Measurements from ENCODE around the gene SDF2L1. TPM values are rescaled to one million over a fixed set of nuclear protein-coding genes. Genes with fewer than 3 reads are reported as not detected.

SDF2L1 gene
- total RNA-seq, 1 donor from 2014 or later = 24.0 TPM

DNA sequence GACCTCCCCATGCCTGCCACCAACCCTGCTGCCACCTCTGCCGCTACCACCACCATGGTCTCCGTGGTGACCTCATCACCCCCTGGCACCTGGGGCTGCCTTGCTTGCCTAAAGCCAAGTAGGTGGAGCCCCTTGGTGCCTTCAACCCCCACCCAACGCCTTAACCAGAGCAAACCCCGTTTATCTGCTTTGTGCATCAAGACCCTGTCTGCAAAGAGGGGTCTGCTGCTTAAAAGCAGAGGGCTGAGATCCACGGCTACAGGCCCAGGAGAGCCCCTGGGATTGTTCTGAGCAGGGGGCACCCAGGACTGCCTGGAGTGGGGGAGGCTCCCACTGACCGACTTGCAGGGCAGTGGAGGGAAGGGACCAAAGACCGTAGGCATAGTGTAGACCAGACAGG, 18.8 kb downstream of the SDF2L1 start:
- no peaks in the 10 kb centered on the region for H3K36me3 Mint-ChIP-seq (ENCODE audit: unreplicated experiment)
- peaks cover 11% of the 10 kb centered on the region for H3K9me3 Mint-ChIP-seq (ENCODE audit: unreplicated experiment)
- no peak overlapping the region for H3K27ac Mint-ChIP-seq (ENCODE audit: unreplicated experiment)
- peaks cover 10% of the 10 kb centered on the region for H3K27me3 Mint-ChIP-seq (ENCODE audit: unreplicated experiment)
- no peak for TF ChIP-seq CTCF (IDR thresholded peaks at IDR 0.05; ENCODE audit: partially characterized antibody, unreplicated experiment)
- no peak for DNase-seq
- no peaks in the 10 kb centered on the region for H3K4me1 Mint-ChIP-seq (ENCODE audit: low read depth, unreplicated experiment)
- H3K4me3 Mint-ChIP-seq (ENCODE audit: unreplicated experiment) = no peak overlapping the region

- TF ChIP-seq CTCF (IDR thresholded peaks at IDR 0.05; ENCODE audit: partially characterized antibody, unreplicated experiment) = no peak
- no peak overlapping the region for H3K4me3 Mint-ChIP-seq (ENCODE audit: unreplicated experiment)
- peaks cover 13% of the 10 kb centered on the region for H3K27me3 Mint-ChIP-seq (ENCODE audit: unreplicated experiment)
These were observed 19.9 kb downstream of the SDF2L1 start for GRCh38 chr22:21661991-21662390.

DNA sequence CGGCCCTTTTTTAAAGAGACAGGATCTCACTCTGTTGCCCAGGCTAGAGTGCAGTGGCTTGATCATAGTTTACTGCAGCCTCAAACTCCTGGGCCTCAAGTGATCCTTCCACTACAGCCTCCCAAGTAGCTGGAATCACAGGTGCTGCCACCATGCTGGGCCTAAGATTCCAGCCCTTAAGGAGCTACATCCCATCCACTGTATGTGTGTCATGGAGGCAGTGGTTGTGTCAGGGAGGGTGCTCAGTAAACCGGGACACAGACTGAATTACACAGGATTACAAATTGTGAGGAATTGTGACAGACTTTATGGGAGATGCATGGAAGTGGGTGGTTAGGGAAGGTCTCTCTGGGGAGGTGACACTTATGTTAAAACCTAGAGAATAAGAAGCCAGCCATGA, 21.6 kb downstream of the SDF2L1 start:
- H3K9me3 Mint-ChIP-seq (ENCODE audit: unreplicated experiment) = peaks cover 18% of the 10 kb centered on the region
- no peak for DNase-seq
- peaks cover 12% of the 10 kb centered on the region for H3K27me3 Mint-ChIP-seq (ENCODE audit: unreplicated experiment)
- H3K27ac Mint-ChIP-seq (ENCODE audit: unreplicated experiment) = no peak overlapping the region
- TF ChIP-seq CTCF (IDR thresholded peaks at IDR 0.05; ENCODE audit: partially characterized antibody, unreplicated experiment) = no peak
- H3K4me3 Mint-ChIP-seq (ENCODE audit: unreplicated experiment) = no peak overlapping the region
- no peaks in the 10 kb centered on the region for H3K36me3 Mint-ChIP-seq (ENCODE audit: unreplicated experiment)
- H3K4me1 Mint-ChIP-seq (ENCODE audit: low read depth, unreplicated experiment) = no peaks in the 10 kb centered on the region

More at GRCh38 chr22:21661991-21662390, 19.9 kb downstream of the SDF2L1 start:
- peaks cover 17% of the 10 kb centered on the region for H3K9me3 Mint-ChIP-seq (ENCODE audit: unreplicated experiment)
- H3K4me1 Mint-ChIP-seq (ENCODE audit: low read depth, unreplicated experiment) = no peaks in the 10 kb centered on the region
- H3K36me3 Mint-ChIP-seq (ENCODE audit: unreplicated experiment) = no peaks in the 10 kb centered on the region
- no peak overlapping the region for H3K27ac Mint-ChIP-seq (ENCODE audit: unreplicated experiment)
- DNase-seq = no peak

- H3K4me1 Mint-ChIP-seq (ENCODE audit: low read depth, unreplicated experiment) = no peaks in the 10 kb centered on the region
- H3K9me3 Mint-ChIP-seq (ENCODE audit: unreplicated experiment) = peaks cover 18% of the 10 kb centered on the region
- H3K36me3 Mint-ChIP-seq (ENCODE audit: unreplicated experiment) = no peaks in the 10 kb centered on the region
- peak overlapping the region; percentile 96 for H3K27ac Mint-ChIP-seq (ENCODE audit: unreplicated experiment)
- peaks cover 12% of the 10 kb centered on the region for H3K27me3 Mint-ChIP-seq (ENCODE audit: unreplicated experiment)
- H3K4me3 Mint-ChIP-seq (ENCODE audit: unreplicated experiment) = peak overlapping the region; percentile 96
- no peak for TF ChIP-seq CTCF (IDR thresholded peaks at IDR 0.05; ENCODE audit: partially characterized antibody, unreplicated experiment)
- no peak for DNase-seq
These were observed 23.1 kb downstream of the SDF2L1 start for GRCh38 chr22:21665047-21665851.

- H3K36me3 Mint-ChIP-seq (ENCODE audit: unreplicated experiment) = no peaks in the 10 kb centered on the region
- peak overlapping the region; percentile 96 for H3K4me3 Mint-ChIP-seq (ENCODE audit: unreplicated experiment)
- peak overlapping the region; percentile 85 for H3K27ac Mint-ChIP-seq (ENCODE audit: unreplicated experiment)
- H3K4me1 Mint-ChIP-seq (ENCODE audit: low read depth, unreplicated experiment) = no peaks in the 10 kb centered on the region
- peaks cover 12% of the 10 kb centered on the region for H3K27me3 Mint-ChIP-seq (ENCODE audit: unreplicated experiment)
- no peak for DNase-seq
- TF ChIP-seq CTCF (IDR thresholded peaks at IDR 0.05; ENCODE audit: partially characterized antibody, unreplicated experiment) = no peak
- H3K9me3 Mint-ChIP-seq (ENCODE audit: unreplicated experiment) = peaks cover 18% of the 10 kb centered on the region
These were observed 24.7 kb downstream of the SDF2L1 start for GRCh38 chr22:21666786-21667185.

Data from glutamatergic neuron (in vitro differentiated cells).